ENCODE results near the gene SEC24C. TPM values are rescaled to one million over a fixed set of nuclear protein-coding genes. Genes with fewer than 3 reads are reported as not detected.

SEC24C gene
- total RNA-seq = 10 to 100 TPM; 46.6 to 49.6 TPM

GRCh38 chr10:73743905-73744663 is at the start of gene SEC24C:
SEC24C (plus strand) TSS chr10:73744372; CDS start chr10:73746833, 2,461 bp downstream.

GRCh38 chr10:73697675-73698159 is 46.5 kb upstream of the SEC24C start, which contains the start of gene AGAP5:
AGAP5 (minus strand) TSS chr10:73698109; CDS start chr10:73697755, 354 bp downstream.

GRCh38 chr10:73781879-73782748 is 37.9 kb downstream of the SEC24C start, which contains the start of gene CHCHD1:
CHCHD1 (plus strand) TSS chr10:73782048; CDS start chr10:73782076, 28 bp downstream.

GRCh38 chr10:73785211-73785720 is 41.1 kb downstream of the SEC24C start, which contains the start of gene ZSWIM8:
ZSWIM8 (plus strand) TSS chr10:73785606; CDS start chr10:73785879, 273 bp downstream.

Small RNA genes within 50 kb of the gene (small RNA-seq; reads per million reads assigned to genes)
- gene AC022400.4 = 0 reads per million in 2 donors
- 0 reads per million in 2 donors for gene AC022400.9
- gene RNA5SP320 = 0 reads per million in 2 donors
- gene ZSWIM8-AS1 = 0 reads per million in 2 donors

Other genes starting within 250 kb of the SEC24C start
- gene PPP3CB, start 248.3 kb upstream of the SEC24C start, total RNA-seq = 10 to 100 TPM; 12.0 to 15.0 TPM
- gene USP54, start 153.0 kb upstream of the SEC24C start, total RNA-seq = 100 to 1,000 TPM in 1 of 2 donors, 10 to 100 TPM in 1; 95.6 to 111 TPM
- gene MYOZ1, start 102.9 kb upstream of the SEC24C start, total RNA-seq = not detected
- not detected for gene SYNPO2L, start 88.3 kb upstream of the SEC24C start, total RNA-seq
- gene AGAP5, start 46.3 kb upstream of the SEC24C start, total RNA-seq = 1 to 10 TPM; 1.0 to 2.0 TPM
- 10 to 100 TPM; 16.2 to 24.3 TPM for gene CHCHD1, start 37.7 kb downstream of the SEC24C start, total RNA-seq
- gene ZSWIM8, start 41.2 kb downstream of the SEC24C start, total RNA-seq = 10 to 100 TPM; 59.6 to 77.4 TPM
- 1 to 10 TPM; 5.7 to 7.6 TPM for gene NDST2, start 67.2 kb downstream of the SEC24C start, total RNA-seq
- gene CAMK2G, start 130.2 kb downstream of the SEC24C start, total RNA-seq = 10 to 100 TPM; 12.7 to 14.5 TPM
- under 1 TPM; 0.33 to 0.69 TPM for gene PLAU, start 166.8 kb downstream of the SEC24C start, total RNA-seq

Measured in melanocyte of skin (primary cell).